Stomach (tissue), 9 donors: Measurements from ENCODE around the gene HOXC13. TPM values are rescaled to one million over a fixed set of nuclear protein-coding genes. Genes with fewer than 3 reads are reported as not detected.

Experiments
- DNase-seq, 2 donors: peaks; one replicate each; pipeline versions ENCODE4 v3.0.0 to v3.0.0-alpha.2; 2013 to 2019
- H3K27ac ChIP-seq, 5 donors: fragments of 200-600 bp in 4 of 5; sonication (generic) in 4 of 5; one replicate each; pipeline ENCODE4 v1.5.1; 2013 to 2019; ENCODE audit warnings: mild to moderate bottlenecking in 1 of 5, moderate library complexity in 1 of 5
- H3K27me3 ChIP-seq, 3 donors: fragments of 200-600 bp; sonication (generic); one replicate each; pipeline ENCODE4 v1.5.1; 2017 to 2019; ENCODE audit warnings: mixed run types in 1 of 3
- H3K36me3 ChIP-seq, 4 donors: fragments of 200-600 bp; sonication (generic); 1 replicate in 3 of 4; 2 replicates in 1 of 4; pipeline ENCODE4 v1.5.1; 2016 to 2019
- H3K4me1 ChIP-seq, 4 donors: fragments of 200-600 bp; sonication (generic); one replicate each; pipeline ENCODE4 v1.5.1; 2016 to 2019
- H3K4me3 ChIP-seq, 4 donors: fragments of 200-600 bp; sonication (generic) in 3 of 4; one replicate each; pipeline ENCODE4 v1.5.1; 2016 to 2019; ENCODE audit warnings: mild to moderate bottlenecking in 1 of 4
- H3K9me3 ChIP-seq, 4 donors: fragments of 200-600 bp; sonication (generic); one replicate each; pipeline ENCODE4 v1.5.1; 2016 to 2019
- CTCF ChIP-seq, 7 experiments: fragments of 450-650 bp in 4 of 7; fragments of 200-600 bp in 3 of 7; sonication (generic) in 3 of 7; IDR thresholded peaks; one replicate each; pipeline ENCODE4 v1.5.1; 2016 to 2019; ENCODE audit warnings: antibody characterized with exemption in 7 of 7, control low read depth in 2 of 7, mild to moderate bottlenecking in 1 of 7
- EP300 ChIP-seq: sonication (generic); formaldehyde crosslinking; IDR thresholded peaks from one replicate; pipeline ENCODE4 v1.6.1; 2017; ENCODE audit warnings: antibody characterized with exemption
- POLR2A ChIP-seq, 4 donors: fragments of 450-650 bp; IDR thresholded peaks; one replicate each; pipeline ENCODE4 v1.6.1; 2016; ENCODE audit warnings: antibody characterized with exemption in 4 of 4, control low read depth in 2 of 4, mild to moderate bottlenecking in 1 of 4, moderate library complexity in 1 of 4
- POLR2AphosphoS5 ChIP-seq, 3 donors: sonication (generic); formaldehyde crosslinking; IDR thresholded peaks; one replicate each; pipeline ENCODE4 v1.6.1; 2016; ENCODE audit warnings: antibody characterized with exemption in 3 of 3
- WGBS, 5 donors: extraction: QIAGEN DNeasy Blood & Tissue Kit in 3 of 5; methylation state at CpG; one replicate each; pipeline versions ENCODE4 v1.1.5 to v1.1.7; 2013 to 2018; 5-methylcytosine and 5-hydroxymethylcytosine counted together
- intact Hi-C: fragments of 100-400 bp; cut with DNase I; formaldehyde crosslinking; loops from one replicate; pipeline ENCODE4 v1.15.1; 2023; ENCODE audit warnings: low total_unique reads
- polyA plus RNA-seq, 3 donors: library from polyadenylated mRNA; stranded (reverse); fragments of 200-250 nt; gene quantifications; one replicate each; pipeline ENCODE4 v1.2.3, GENCODE V29; 2013
- total RNA-seq, 5 donors: library from RNA; depleted of rRNA; stranded (reverse); fragments of >200 nt; gene quantifications; one replicate each; pipeline versions ENCODE4 v1.1.0 to v1.2.3, GENCODE V29; 2014 to 2016
- donor health status: healthy with polysubstance abuse.
- donor health status: Bipolar disorder and iron deficiency.
- donor health status: healthy.

Gene HOXC13
- total and polyA plus RNA-seq, 8 donors, result not detected

- Histone ChIP-seq H3K27ac (no peak overlapping the region), H3K36me3 (no peaks in the 10 kb centered on the region), H3K4me3 (no peak overlapping the region), H3K27me3 (peaks cover 43 to 100% (median 99%) of the 10 kb centered on the region in 3 donors), H3K4me1 (peaks cover 23 to 40% (median 29%) of the 10 kb centered on the region in 4 donors), H3K9me3 (peaks cover 0 to 16% (median 1%) of the 10 kb centered on the region in 4 donors)
- intact Hi-C loops, result no loop called here
- DNase-seq, result no peak
- TF ChIP-seq EP300, result no peak
- TF ChIP-seq POLR2AphosphoS5 (IDR thresholded peaks at IDR 0.05), result no peak
- no peak for TF ChIP-seq CTCF (IDR thresholded peaks at IDR 0.05)
- no peak for TF ChIP-seq POLR2A (IDR thresholded peaks at IDR 0.05)
- WGBS, 5 donors, result 4 to 6% (median 4%) methylated on average over 11 of the region's 11 CpGs
These were observed 39.2 kb downstream of the HOXC13 start for GRCh38 chr12:53977596-53978445.

GRCh38 chr12:53978477-53979356 lies 40.1 kb downstream of the HOXC13 start:
- Histone ChIP-seq H3K4me3 (no peak overlapping the region), H3K27ac (no peak overlapping the region), H3K27me3 (peaks cover 44 to 100% (median 99%) of the 10 kb centered on the region in 3 donors), H3K36me3 (no peaks in the 10 kb centered on the region), H3K9me3 (peaks cover 0 to 7% (median 1%) of the 10 kb centered on the region in 4 donors), H3K4me1 (peaks cover 18 to 33% (median 24%) of the 10 kb centered on the region in 4 donors)
- DNase-seq, result peak in 1 of 2 donors; percentile 66
- WGBS, 5 donors, result 5 to 8% (median 6%) methylated on average over 15 of the region's 15 CpGs
- intact Hi-C loops, result no loop called here
- TF ChIP-seq POLR2AphosphoS5 (IDR thresholded peaks at IDR 0.05), result no peak
- TF ChIP-seq EP300, result no peak
- no peak for TF ChIP-seq CTCF (IDR thresholded peaks at IDR 0.05)
- no peak for TF ChIP-seq POLR2A (IDR thresholded peaks at IDR 0.05)

- intact Hi-C loops, result no loop called here
- Histone ChIP-seq H3K27me3 (peaks cover 48 to 100% (median 99%) of the 10 kb centered on the region in 3 donors), H3K9me3 (peaks cover 0 to 13% (median 1%) of the 10 kb centered on the region in 4 donors), H3K27ac (no peak overlapping the region), H3K4me3 (no peak overlapping the region), H3K4me1 (peaks cover 8 to 31% (median 19%) of the 10 kb centered on the region in 4 donors), H3K36me3 (no peaks in the 10 kb centered on the region)
- WGBS, 5 donors, result 21 to 34% (median 29%) methylated on average over 7 of the region's 7 CpGs
- no peak for TF ChIP-seq POLR2AphosphoS5 (IDR thresholded peaks at IDR 0.05)
- no peak for TF ChIP-seq EP300
- no peak for TF ChIP-seq CTCF (IDR thresholded peaks at IDR 0.05)
- no peak for TF ChIP-seq POLR2A (IDR thresholded peaks at IDR 0.05)
- no peak for DNase-seq
These were observed 41.6 kb downstream of the HOXC13 start for GRCh38 chr12:53980104-53980801.
